Activated CD4-positive, CD25-positive, alpha-beta regulatory T cell treated with anti-CD3 and anti-CD28 coated beads, Interleukin-2, amount 50 U/mL, for 24 hours (primary cell): Measurements from ENCODE around the gene RFTN1.

Source experiments
- ATAC-seq, 2 donors: fragments of 150-1000 bp; cut with Tn5 transposase; one replicate each; pipeline ENCODE4 v1.10.0; 2021; ENCODE audit warnings: mild to moderate bottlenecking in 1 of 2, moderate library complexity in 1 of 2

The RFTN1 gene

DNA sequence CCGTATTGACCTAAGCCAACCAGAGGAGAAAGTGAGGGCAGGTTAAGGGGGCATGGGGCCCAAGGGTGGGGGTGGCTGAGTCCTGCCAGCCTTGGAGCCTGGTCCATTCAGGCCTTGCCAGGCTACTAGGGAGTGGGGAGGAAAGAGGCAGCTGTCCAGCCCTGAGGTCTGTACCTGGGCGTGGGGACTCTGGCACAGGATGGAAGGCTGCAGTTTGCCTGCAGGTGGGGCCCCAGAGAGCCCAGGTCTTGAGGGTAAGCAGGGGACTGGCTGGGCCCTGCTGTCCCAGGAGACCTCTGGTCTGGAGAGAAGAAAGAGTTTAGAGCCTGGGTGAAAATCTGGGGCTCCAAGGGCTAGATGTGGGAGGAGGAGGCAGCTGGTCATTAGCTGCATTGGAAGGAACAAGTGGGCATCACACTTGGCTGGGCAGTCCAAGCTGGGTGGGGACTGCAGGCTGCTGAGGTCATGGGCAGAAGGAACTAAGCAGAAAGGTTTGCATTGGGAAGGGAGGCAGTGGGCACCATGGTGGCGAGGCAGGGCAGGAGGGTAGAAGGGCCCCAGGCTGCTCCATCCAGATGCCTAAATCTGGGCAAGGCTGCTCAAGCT, 140.1 kb downstream of the RFTN1 start:
- ATAC-seq: no peak

DNA sequence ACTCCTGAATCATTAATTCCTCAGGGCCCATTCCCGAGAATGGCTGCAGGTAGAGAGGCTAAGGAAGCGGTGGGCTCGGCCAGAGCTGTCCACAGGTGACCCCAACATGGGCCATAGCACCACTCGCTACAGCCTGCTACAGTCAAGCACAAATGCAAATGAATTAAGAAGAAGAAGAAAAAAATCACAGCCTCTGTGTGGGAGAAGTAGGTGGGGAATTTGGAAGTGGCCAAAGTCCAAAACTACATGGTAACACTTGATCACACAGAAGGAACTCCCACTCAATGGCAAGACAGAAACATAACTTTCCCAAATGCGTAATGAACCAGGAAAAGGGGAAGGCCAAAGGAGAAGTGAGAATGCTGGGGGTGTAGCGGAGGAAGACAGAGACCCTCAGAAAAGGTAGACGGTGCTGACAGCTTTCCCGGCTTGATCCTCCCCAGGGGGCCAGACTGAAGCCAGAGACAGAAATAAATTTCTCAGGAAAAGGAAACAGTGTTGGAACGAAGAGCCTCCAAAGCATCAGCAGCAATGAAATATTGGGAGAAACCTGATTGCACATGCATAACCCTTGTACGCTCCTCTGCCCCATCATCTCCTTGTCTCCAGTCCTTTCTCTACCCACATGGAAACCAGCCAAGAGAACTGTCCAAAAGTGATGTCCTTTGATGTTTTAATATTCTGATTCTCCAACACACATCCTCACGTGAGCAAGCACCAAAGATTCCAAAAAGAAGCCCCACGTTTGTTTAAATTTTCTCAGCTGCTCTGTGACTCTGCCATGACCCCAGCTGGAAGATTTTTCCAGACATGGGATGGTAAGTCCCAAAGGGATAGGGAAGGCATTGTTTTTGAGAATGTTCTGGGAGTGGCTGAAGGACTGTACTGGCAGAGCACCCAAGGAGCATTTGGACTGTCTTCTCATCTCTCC, 140.9 kb downstream of the RFTN1 start:
- no peak for ATAC-seq

DNA sequence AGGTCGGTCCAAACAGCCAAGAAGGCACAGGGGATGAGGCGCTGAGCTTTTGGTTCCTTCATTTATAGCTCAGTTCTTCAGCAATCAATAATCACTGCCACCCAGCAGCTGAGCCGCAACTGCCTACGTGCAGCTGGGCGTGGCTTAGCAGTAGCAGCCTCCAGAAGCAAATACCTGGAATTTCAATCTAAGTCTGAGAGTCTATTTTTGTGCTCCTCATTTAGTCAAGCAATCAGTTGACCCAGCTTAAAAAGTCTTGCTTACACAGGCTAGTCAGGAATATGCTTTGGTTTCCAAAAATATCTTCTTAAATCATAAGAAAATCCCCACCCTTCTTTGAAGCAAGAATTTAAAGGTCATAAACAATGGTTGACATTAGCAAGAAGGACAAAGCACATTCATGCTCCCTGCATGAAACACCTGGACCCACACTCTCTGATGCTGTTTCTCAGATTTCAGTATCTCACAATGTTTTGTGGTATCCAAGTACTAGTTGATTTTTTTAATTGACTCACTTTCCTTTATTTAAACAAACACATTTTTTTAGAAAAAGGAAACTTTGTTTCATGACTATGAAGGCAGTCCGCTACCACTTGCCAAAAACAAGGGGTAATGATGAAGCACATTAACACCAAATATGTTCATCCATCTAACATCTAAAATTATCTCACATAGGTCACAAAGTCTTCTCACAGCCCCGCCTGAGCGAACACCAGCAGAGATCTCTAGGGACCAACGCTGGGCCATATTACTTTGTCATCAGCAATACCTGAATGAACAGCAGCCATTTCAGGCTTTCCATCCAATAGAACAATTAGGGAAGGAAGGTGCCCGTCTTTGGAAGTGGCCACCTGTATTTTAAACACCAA, 142.4 kb downstream of the RFTN1 start:
- peak; percentile 78 to 85 for ATAC-seq

DNA sequence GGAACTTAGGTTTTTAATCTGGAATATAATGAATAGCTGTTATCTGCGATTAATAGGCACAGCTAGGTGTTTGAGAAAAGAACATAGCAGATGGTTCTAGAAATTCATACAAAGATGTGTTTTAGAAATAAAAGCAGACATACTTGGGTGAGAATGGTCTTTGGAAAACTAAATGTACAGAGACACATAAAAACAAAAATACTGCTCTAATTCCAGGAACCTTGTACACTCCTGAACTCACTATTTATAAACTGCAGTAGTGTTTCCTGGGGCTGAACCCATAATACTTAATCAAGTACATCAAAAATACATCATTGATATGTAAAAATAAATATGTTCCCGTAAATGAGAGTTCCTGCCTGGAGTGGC, 143.0 kb downstream of the RFTN1 start:
- no peak for ATAC-seq

DNA sequence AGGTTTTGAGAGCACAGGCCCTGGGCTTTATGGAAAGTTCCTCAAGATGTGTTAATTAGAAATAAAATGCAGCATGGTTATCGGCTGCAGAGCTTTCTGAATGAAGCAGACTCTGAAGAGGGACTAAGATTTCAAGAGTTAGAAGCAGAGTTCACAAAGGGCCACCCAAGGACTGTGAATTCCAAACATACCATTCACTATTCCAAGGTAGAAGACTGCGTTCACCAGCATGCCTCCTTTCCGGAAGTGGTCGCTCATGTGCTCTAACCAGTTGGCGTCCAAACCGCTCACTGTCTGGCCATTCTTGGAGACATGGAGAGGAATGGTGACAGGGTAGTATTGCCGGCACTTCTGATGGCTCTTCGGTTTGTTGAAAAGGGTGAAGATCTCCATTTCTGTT, 143.6 kb downstream of the RFTN1 start:
- ATAC-seq: no peak

DNA sequence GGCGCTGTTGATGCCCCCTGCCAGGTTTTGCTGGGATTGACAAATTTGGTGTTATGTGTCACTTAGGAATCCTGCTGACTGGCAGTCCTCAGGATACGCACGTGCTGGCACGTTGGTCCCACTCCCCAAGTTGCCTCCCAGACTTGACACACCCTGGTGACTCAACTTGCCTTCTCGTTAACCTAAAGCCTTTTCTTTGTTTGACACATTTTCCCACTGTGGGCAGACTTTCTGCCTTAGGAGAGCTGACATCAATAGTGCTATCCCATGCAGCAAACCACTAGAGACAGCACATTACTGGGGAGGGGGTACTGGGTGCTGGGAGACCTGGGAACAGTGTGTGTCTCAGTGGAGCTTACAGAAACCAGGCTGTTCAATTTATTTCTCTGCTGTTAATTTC, 144.2 kb downstream of the RFTN1 start:
- no peak for ATAC-seq

DNA sequence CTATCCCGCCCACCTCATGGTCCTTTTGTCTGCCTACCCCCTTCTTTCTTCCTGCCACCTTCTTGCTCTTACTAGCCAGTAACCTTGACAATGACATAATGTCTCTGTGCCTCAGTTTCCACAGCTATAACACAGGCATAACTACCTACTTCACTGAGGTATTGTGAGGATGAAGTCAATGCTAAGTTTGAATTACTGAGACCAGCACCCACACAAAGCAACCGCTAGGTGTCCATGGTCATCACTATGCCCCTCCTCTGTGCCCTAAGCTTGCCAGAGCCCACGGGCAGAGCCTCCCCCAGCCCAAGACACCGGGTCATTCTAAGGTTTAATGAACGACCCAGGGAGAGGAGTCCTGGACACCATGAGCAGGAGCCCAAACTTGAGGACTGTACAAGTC, 146.9 kb downstream of the RFTN1 start:
- ATAC-seq: no peak

DNA sequence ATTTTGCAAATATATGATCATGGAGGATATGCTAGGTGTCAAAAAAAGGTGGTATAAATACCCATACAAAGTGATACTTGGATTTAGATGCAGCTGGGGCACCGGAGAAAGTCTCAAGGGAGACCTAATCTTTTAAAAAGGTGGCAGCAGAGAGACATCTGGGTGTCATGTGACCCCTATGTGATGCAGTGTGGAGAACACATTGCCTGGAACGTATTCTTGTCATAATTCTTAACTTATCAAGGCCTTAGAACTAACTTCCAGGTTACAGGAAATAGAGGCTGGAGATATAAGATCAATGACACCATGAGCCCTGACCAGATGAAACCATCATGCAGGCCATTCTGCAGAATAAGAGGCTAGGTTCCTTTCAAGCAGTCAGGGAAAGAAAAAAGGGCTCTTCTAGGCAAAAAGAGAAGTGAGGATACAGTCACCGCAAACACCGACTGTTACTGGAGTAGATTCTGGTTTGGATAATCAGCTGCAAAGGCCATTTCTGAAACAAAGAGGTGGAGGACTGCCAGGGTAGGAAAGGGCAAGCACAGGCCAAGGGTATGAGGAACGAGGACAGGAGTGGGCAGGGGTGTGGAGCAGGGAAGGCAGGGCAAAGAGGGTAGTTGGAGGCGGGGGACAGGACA, 147.9 kb downstream of the RFTN1 start:
- ATAC-seq: no peak

DNA sequence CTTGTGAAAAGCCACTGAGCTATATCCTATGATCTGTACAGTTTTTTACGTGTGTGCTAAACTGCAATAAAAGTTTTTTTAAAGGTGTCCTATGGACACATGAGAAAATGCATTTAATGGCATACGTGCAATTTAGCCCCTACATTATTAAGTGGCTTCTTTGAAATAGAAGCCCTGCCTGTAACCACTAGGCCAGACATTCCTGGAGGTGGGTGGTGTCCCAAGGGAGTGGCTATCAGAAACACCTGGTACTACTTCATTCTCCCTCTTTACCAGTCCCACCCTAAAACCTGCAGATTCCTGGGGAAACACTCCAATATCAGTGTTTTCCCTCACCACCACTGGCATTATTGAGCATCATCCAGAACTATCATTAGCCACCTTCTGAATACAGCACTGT, 148.5 kb downstream of the RFTN1 start:
- ATAC-seq: no peak

DNA sequence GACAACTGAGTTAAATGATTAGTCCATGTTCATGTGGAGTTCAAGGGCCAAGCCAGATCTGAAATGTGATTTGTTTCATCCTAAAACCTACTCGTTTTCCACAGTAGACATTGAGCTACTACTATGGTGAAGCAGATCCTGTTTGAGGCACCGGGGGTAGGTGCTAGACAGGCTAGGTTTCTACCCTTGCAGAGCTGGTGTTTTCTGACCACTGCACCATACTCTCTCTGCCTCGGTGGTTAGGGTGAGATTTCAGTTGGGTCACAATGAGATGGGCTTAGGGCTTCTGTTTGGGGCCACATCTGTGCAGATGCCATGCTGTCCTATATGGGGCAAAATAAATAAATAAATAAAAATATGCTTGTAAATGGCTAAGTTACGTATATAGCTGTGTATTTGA, 149.2 kb downstream of the RFTN1 start:
- no peak for ATAC-seq

DNA sequence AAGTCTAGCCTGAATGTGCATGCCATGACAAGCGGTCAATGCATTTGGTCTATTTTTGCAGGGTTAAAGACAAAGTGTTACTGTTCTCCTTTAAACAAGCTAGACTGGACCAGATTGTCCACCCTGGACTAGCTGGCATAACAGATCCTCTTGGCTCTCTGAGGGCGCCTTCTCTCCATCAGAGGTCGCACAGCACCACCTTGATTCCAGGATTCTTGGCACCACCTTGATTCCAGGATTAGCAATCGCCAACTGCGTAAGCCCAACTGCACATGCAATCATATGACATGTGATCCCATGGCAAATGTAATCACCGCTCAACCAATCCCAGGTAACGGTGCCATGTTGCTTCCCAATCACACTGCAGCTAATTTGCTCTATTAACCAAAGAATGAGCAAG, 149.9 kb downstream of the RFTN1 start:
- no peak for ATAC-seq

DNA sequence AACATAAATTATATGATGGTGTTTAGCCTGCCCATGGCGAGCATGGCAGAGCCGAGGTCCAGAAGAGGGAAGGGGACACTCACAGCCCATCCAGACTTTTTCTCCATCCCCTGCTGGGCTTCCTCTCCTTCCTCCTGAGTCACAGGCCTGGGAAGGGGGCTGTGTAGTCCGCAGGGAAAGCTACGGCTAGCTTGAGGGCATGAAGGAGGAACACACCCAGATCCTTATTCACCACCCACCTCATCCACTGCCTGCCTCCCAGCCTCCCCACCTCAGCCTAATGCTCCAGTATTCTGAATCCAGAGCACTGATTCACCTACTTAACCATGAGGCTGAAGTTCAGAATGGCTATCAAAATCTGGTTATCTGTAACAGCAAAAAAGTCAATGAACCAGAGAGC, 150.7 kb downstream of the RFTN1 start:
- no peak for ATAC-seq

DNA sequence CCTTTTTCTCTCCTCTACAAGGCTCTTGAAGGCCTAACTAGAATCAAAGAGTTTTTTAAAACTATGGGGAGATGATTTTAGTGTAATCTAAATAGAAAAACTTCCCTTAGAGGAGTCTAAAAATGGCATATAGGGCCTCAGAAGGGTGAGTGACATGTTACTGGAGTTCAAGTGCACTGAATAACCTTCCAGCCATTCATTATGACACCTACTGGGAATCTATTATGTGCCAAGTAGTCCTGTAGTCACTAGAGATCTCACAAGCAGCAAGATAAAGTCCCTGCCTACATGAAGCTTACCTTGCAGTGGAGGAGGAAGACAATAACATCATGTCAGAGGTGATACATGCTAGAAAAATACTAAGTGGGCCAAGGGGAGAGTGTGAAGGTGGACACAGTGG, 152.4 kb downstream of the RFTN1 start:
- ATAC-seq: no peak

DNA sequence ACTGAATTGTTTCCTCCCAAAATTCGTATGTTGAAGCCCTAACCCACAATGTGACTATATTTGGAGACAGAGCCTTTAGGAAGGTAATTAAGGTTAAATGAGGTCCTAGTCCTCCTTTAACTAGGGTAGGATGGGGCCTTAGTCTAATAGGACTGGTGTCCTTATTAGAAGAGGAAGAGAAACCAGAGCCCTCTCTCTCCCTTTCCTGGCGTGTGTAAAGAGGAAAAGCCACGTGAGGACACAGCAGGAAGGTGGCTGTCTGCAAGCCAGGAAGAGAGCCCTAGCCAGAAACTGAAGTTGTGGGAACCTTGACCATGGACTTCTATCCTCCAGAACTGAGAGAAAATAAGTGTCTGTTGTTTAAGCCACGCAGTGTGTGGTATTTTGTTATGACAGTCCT, 154.2 kb downstream of the RFTN1 start:
- no peak for ATAC-seq

DNA sequence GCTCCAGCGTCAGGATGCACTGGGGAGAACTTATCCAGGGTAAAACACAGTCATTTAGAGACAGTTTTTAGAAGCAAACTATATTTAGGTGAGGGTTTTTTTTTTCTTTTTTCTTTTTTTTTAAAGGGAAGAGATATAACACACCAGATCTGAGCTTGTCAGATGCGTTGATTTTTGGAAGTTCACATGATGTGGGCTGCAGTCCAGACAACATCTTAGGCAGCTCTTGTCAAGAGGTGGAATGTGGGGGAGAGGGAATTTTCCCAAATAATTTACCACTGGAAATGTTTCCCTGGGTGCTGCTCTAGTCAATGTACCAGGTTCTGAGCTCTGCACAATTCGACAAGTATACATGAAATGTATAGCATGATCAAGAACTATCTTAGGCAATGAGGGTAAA, 155.2 kb downstream of the RFTN1 start:
- no peak for ATAC-seq

DNA sequence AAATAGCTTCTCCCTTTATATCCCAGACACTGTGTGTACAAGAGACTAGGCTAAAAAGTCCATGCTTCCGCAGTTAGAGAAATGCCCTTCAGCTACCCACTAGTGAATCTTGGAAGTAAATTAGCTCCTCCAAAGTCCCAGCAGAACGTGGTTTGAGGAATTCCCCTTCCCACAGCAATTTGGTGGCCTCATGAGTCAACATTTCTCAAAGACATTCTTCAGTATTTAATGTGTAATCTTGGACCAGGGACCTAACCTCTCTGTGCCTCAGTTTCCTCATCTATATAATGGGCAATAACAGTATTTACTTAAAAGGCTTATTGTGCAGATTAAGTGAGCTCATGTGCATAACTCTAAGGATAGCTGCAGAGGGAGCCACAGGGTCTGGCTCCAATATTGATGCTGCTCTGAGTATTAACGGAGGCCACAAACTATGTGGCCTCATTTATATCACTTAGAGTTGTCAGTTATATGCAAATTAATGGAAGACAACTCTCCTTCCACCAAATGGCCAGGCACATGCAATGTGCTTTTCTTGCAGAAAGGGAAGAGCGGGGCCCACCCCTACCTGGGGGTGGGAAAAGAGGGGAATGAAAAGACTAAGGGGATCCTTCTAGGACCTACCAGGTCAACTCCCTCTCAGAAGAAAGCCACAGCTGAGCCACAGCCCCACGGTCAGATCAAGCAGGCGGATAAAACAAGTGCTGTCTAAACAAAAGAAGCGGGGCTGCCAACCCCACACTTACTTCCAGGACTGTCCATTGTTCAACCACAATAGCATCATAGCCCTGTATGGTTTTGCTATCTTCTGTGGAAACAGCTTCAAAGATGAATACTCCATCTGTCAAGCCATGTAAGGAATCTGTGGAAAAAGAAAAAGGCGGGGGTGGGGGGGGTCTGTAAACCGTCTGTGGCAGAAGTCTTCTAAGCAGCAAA, 156.0 kb downstream of the RFTN1 start:
- ATAC-seq: no peak

DNA sequence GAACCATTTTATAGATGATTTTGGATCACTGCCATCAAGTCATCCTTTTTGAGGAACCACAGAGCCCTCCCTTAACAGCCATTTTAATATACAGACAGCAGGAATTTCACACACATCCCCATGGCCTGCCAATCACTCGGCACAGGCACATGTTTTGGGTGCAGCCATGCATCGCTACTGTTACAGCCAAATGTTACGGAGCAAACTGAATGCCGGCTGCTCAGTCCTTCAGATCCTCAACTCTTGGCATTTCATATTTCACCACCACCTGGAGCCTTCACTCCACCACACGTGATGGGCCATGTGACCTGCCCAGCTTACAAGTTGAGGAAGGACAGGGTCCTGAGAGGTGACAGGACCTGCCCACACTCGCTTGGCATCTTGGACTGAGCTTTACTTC, 157.7 kb downstream of the RFTN1 start:
- no peak for ATAC-seq

DNA sequence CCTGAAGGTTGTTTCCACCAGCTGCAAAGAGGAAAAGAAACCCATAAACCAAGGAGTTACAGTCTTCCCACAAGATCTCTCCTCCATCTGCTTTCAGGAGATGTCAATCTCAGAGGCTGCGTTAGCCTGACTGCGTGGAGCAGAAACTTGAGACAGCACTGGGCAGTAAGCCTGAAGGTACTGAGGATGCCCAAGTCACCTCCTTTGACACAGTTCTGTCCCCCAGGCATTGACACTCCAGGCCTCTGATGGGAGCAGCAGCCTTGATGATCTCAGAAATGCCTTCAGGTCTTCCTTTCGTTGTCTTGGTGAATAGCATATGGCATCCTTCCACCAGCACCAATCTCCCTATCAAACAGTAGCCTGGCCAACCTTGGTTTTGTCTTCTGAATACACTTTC, 159.2 kb downstream of the RFTN1 start:
- no peak for ATAC-seq

DNA sequence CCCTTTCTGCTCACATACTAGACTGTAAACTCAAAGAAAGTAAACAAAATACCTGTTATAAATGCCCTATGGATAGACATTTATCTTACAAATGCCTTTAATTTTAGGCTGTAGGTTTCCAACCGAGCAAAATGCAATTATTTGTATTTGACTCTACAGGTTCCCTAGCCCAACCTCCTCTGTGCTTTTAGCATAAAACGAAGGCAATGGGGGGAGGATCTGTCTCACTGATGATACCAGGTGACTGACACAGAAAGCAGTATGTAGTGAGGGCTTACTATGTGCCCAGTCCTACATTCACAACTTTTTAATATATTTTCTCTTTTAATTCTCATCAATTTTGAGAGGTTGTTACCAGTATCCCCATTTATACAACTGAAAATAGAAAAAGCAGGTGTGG, 161.1 kb downstream of the RFTN1 start:
- ATAC-seq: no peak

DNA sequence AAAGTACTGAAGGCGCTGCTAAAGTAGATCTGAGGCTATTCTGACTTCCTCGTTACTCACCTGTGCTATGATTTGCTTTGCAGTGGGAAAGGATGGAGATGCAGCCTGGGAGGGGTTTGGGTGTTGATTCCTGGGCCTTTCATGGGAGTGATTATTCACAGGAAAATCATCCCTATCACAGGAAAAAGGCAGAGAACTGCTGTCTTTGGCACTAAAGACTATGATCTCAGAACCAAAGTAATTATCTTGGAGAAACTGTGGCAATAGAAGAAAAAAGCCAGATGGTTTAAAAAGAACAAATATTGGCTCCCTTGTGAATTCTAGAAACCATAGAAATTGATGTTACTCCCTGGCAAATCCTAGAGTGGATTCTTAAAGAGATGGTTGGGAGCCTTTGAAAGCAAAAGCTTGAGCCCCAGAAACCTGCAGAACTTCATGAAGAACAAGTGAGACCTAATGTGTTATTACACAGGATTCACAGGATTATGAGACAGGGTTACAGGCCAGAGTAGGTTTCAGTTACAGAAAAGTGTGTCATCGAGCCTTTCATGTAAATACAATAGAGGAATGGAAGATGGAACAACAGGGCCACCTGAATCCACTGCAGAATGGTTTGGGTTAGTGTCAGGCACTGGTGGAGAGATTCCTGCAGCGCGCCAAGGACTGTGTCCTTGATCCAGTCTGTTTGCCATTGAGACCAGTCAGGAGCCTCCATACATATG, 162.7 kb downstream of the RFTN1 start:
- no peak for ATAC-seq

DNA sequence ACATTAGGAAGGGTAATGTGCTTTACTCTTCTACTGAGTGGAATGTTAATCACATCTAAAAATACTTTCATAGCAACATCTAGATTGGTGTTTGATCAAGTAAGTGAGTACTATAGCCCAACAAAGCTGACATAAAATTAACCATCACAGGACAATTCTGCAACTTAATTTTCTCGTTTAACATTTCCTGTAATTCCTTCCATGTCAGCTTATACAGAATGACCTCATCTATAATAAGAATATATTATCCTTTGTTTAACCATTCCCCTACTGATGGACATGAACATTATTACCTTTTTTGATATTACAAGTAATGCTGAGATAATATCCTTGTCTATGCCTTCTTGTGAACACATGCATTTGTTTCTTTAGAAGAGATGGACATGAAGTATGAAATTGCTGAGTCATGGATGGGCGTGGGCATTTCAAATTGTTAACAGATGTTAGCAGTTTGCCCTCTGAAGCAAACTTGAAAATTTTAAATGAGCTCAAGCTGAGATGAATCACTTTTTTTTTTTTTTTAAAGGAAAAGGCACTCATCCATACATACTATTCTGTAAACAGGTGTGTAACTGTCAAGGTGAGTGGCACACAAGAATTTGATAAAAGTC, 163.4 kb downstream of the RFTN1 start:
- ATAC-seq: no peak
